ENCODE data around the gene LCE1C. TPM values are rescaled to one million over a fixed set of nuclear protein-coding genes. Genes with fewer than 3 reads are reported as not detected.

Gene LCE1C
- total RNA-seq, 4 donors from 2014 or later, result 0.57 TPM; not detected in 3

GRCh38 chr1:152760551-152761190 is 45.8 kb downstream of the LCE1C start:
- Histone ChIP-seq H3K4me3 (no peak overlapping the region), H3K27ac (peak overlapping the region in 2 of 4 donors; percentile 44 to 60), H3K36me3 (no peaks in the 10 kb centered on the region), H3K9me3 (no peaks in the 10 kb centered on the region), H3K4me1 (peaks cover 0 to 47% (median 0%) of the 10 kb centered on the region in 3 donors), H3K27me3 (no peaks in the 10 kb centered on the region)
- TF ChIP-seq POLR2A (IDR thresholded peaks at IDR 0.05) (no peak), CTCF (IDR thresholded peaks at IDR 0.05) (no peak)
- DNase-seq, result no peak
- intact Hi-C loops (cut with DNase I), result no loop called here
- WGBS, 2 donors, result 82 to 96% methylated on average over 8 to 19 of the region's 31 CpGs

- WGBS, 2 donors, result 60 to 69% methylated on average over 6 to 7 of the region's 8 CpGs
- Histone ChIP-seq H3K9me3 (no peaks in the 10 kb centered on the region), H3K4me3 (no peak overlapping the region), H3K27me3 (peaks cover 0 to 3% (median 0%) of the 10 kb centered on the region in 4 donors), H3K4me1 (peaks cover 0 to 47% (median 0%) of the 10 kb centered on the region in 3 donors), H3K27ac (peak overlapping the region in 3 of 4 donors; percentile 39 to 60 (median 44)), H3K36me3 (no peaks in the 10 kb centered on the region)
- DNase-seq, result no peak
- no peak for TF ChIP-seq POLR2A (IDR thresholded peaks at IDR 0.05)
- no peak for TF ChIP-seq CTCF (IDR thresholded peaks at IDR 0.05)
- intact Hi-C loops (cut with DNase I), result no loop called here
Observed at GRCh38 chr1:152759453-152760173, 46.8 kb downstream of the LCE1C start.

- Histone ChIP-seq H3K9me3 (no peaks in the 10 kb centered on the region), H3K27me3 (peaks cover 0 to 3% (median 0%) of the 10 kb centered on the region in 4 donors), H3K4me1 (peaks cover 0 to 47% (median 0%) of the 10 kb centered on the region in 3 donors), H3K27ac (peak overlapping the region in 1 of 4 donors; percentile 30), H3K36me3 (no peaks in the 10 kb centered on the region), H3K4me3 (peak overlapping the region in 1 of 4 donors; percentile 2)
- TF ChIP-seq CTCF (IDR thresholded peaks at IDR 0.05) (no peak), POLR2A (IDR thresholded peaks at IDR 0.05) (no peak)
- DNase-seq, result no peak
- intact Hi-C loops (cut with DNase I), result no loop called here
- WGBS, 2 donors, result 85 to 92% methylated on average over 4 of the region's 4 CpGs
Observed at GRCh38 chr1:152758636-152759035, 47.8 kb downstream of the LCE1C start.

- 45 to 69% methylated on average over 6 of the region's 6 CpGs for WGBS, 2 donors
Observed at GRCh38 chr1:152757747-152758146, 48.7 kb downstream of the LCE1C start, which contains the start of gene KPRP. KPRP (plus strand) TSS chr1:152758025; CDS start chr1:152759589, 1,564 bp downstream.

More at GRCh38 chr1:152757747-152758146, 48.7 kb downstream of the LCE1C start, which contains the start of gene KPRP:
- H3K27me3 ChIP-seq, result peaks cover 0 to 3% (median 0%) of the 10 kb centered on the region in 4 donors
- no peaks in the 10 kb centered on the region for H3K9me3 ChIP-seq
- H3K27ac ChIP-seq, result peak within 1 kb of the TSS in 2 of 4 donors; percentile 14 to 30
- peaks cover 0 to 47% (median 0%) of the 10 kb centered on the region in 3 donors for H3K4me1 ChIP-seq
- TF ChIP-seq CTCF (IDR thresholded peaks at IDR 0.05) (no peak), POLR2A (IDR thresholded peaks at IDR 0.05) (no peak)
- intact Hi-C loops (cut with DNase I), result no loop called here
- peak within 1 kb of the TSS in 1 of 4 donors; percentile 2 for H3K4me3 ChIP-seq
- DNase-seq, result no peak
- no peaks in the 10 kb centered on the region for H3K36me3 ChIP-seq
